Gastrocnemius medialis (tissue), 4 donors: ENCODE data around the gene ZBTB22. TPM values are rescaled to one million over a fixed set of nuclear protein-coding genes. Genes with fewer than 3 reads are reported as not detected.

Experiments
- ATAC-seq, 2 donors: fragments of 150-250 bp; one replicate each; pipeline ENCODE4 v1.9.1; 2016
- DNase-seq, 2 donors: peaks; one replicate each; pipeline ENCODE4 v3.0.0-alpha.2; 2019
- H3K27ac ChIP-seq, 4 donors: fragments of 200-600 bp; sonication (generic); 1 replicate in 1 of 4; 2 replicates in 3 of 4; pipeline ENCODE4 v1.5.1; 2016 to 2018; ENCODE audit warnings: mild to moderate bottlenecking in 2 of 4, moderate library complexity in 1 of 4
- H3K27me3 ChIP-seq, 3 donors: fragments of 200-600 bp; sonication (generic) in 2 of 3; 1 replicate in 1 of 3; 2 replicates in 2 of 3; pipeline versions ENCODE4 v1.5.1 to v1.6.0; 2016 to 2019; ENCODE audit warnings: mild to moderate bottlenecking in 1 of 3, moderate library complexity in 1 of 3
- H3K36me3 ChIP-seq, 2 donors: fragments of 200-600 bp; sonication (generic) in 1 of 2; one replicate each; pipeline ENCODE4 v1.5.1; 2017 to 2018
- H3K4me1 ChIP-seq, 2 donors: fragments of 200-600 bp; sonication (generic) in 1 of 2; one replicate each; pipeline ENCODE4 v1.5.1; 2016 to 2017; ENCODE audit warnings: mild to moderate bottlenecking in 2 of 2
- H3K4me3 ChIP-seq, 4 donors: fragments of 200-600 bp; sonication (generic) in 3 of 4; 1 replicate in 1 of 4; 2 replicates in 3 of 4; pipeline ENCODE4 v1.5.1; 2016 to 2019; ENCODE audit warnings: mild to moderate bottlenecking in 2 of 4
- H3K9me3 ChIP-seq, 3 donors: fragments of 200-600 bp; sonication (generic) in 2 of 3; 1 replicate in 1 of 3; 2 replicates in 2 of 3; pipeline ENCODE4 v1.5.1; 2016 to 2019
- CTCF ChIP-seq, 5 experiments: fragments of 450-650 bp in 3 of 5; fragments of 200-600 bp in 2 of 5; sonication (generic) in 2 of 5; IDR thresholded peaks in 4 of 5; conservative IDR thresholded peaks in 1 of 5; 1 replicate in 4 of 5; 2 replicates in 1 of 5; pipeline ENCODE4 v1.5.1; 2016 to 2019; ENCODE audit warnings: antibody characterized with exemption in 5 of 5, mild to moderate bottlenecking in 3 of 5, moderate library complexity in 3 of 5
- POLR2A ChIP-seq, 2 donors: fragments of 450-650 bp; IDR thresholded peaks; one replicate each; pipeline ENCODE4 v1.6.1; 2017; ENCODE audit warnings: antibody characterized with exemption in 2 of 2, mild to moderate bottlenecking in 2 of 2, moderate library complexity in 2 of 2
- in situ Hi-C, 4 donors: fragments of 200-750 bp; cut with MboI; loops; one replicate each; pipeline versions ENCODE4 v1.15.0 to v1.8.0; 2017; ENCODE audit warnings: low sequenced_read_pairs in 4 of 4
- intact Hi-C: fragments of 100-400 bp; cut with DNase I; formaldehyde crosslinking; loops from one replicate; pipeline ENCODE4 v1.15.1; 2023; ENCODE audit warnings: low total_unique reads
- total RNA-seq, 4 donors: library from RNA; depleted of rRNA; stranded (reverse); fragments of >200 nt; gene quantifications; one replicate each; pipeline versions ENCODE4 v1.1.0 to v1.2.3, GENCODE V29; 2016

Gene ZBTB22
- total RNA-seq, 4 donors from 2014 or later, result 9.0 to 19.3 (median 16.3) TPM

GRCh38 chr6:33335916-33336315 lies 18.4 kb upstream of the ZBTB22 start:
- no peak for TF ChIP-seq CTCF (IDR thresholded peaks at IDR 0.05 in 4 of 5, conservative IDR thresholded peaks at IDR 0.05 in 1 of 5)
- TF ChIP-seq POLR2A (IDR thresholded peaks at IDR 0.05), result no peak
- ATAC-seq, result no peak
- Histone ChIP-seq H3K27me3 (no peaks in the 10 kb centered on the region), H3K4me3 (no peak overlapping the region), H3K9me3 (no peaks in the 10 kb centered on the region), H3K27ac (no peak overlapping the region), H3K4me1 (no peaks in the 10 kb centered on the region), H3K36me3 (no peaks in the 10 kb centered on the region)
- DNase-seq, result no peak
- intact Hi-C loops (no loop called here), in situ Hi-C loops (no loop called here)

- no peak for DNase-seq
- no peak for ATAC-seq
- Histone ChIP-seq H3K4me1 (no peaks in the 10 kb centered on the region), H3K36me3 (no peaks in the 10 kb centered on the region), H3K27me3 (no peaks in the 10 kb centered on the region), H3K9me3 (no peaks in the 10 kb centered on the region), H3K27ac (no peak overlapping the region), H3K4me3 (no peak overlapping the region)
- TF ChIP-seq POLR2A (IDR thresholded peaks at IDR 0.05) (no peak), CTCF (IDR thresholded peaks at IDR 0.05 in 4 of 5, conservative IDR thresholded peaks at IDR 0.05 in 1 of 5) (no peak)
- intact Hi-C loops, result no loop called here
- in situ Hi-C loops, result no loop called here
These were observed 16.1 kb upstream of the ZBTB22 start for GRCh38 chr6:33333666-33334065.

GRCh38 chr6:33330736-33331135 lies 13.2 kb upstream of the ZBTB22 start:
- Histone ChIP-seq H3K27ac (no peak overlapping the region), H3K9me3 (no peaks in the 10 kb centered on the region), H3K36me3 (no peaks in the 10 kb centered on the region), H3K4me3 (no peak overlapping the region), H3K27me3 (no peaks in the 10 kb centered on the region), H3K4me1 (no peaks in the 10 kb centered on the region)
- no peak for TF ChIP-seq CTCF (IDR thresholded peaks at IDR 0.05 in 4 of 5, conservative IDR thresholded peaks at IDR 0.05 in 1 of 5)
- no peak for TF ChIP-seq POLR2A (IDR thresholded peaks at IDR 0.05)
- DNase-seq (no peak), ATAC-seq (no peak)
- intact Hi-C loops (no loop called here), in situ Hi-C loops (no loop called here)

GRCh38 chr6:33329058-33329457 lies 11.5 kb upstream of the ZBTB22 start:
- Histone ChIP-seq H3K4me1 (peaks cover under 1% of the 10 kb centered on the region in 2 donors), H3K9me3 (no peaks in the 10 kb centered on the region), H3K27me3 (no peaks in the 10 kb centered on the region), H3K36me3 (no peaks in the 10 kb centered on the region), H3K27ac (no peak overlapping the region), H3K4me3 (no peak overlapping the region)
- DNase-seq (no peak), ATAC-seq (no peak)
- intact Hi-C loops (no loop called here), in situ Hi-C loops (no loop called here)
- TF ChIP-seq POLR2A (IDR thresholded peaks at IDR 0.05), result no peak
- TF ChIP-seq CTCF (IDR thresholded peaks at IDR 0.05 in 4 of 5, conservative IDR thresholded peaks at IDR 0.05 in 1 of 5), result no peak

GRCh38 chr6:33324125-33324524 lies 6.6 kb upstream of the ZBTB22 start:
- no peak for ATAC-seq
- peaks cover 0 to 22% of the 10 kb centered on the region in 2 donors for H3K36me3 ChIP-seq
- peak overlapping the region; percentile 61 to 88 (median 78) for H3K4me3 ChIP-seq
- TF ChIP-seq POLR2A (IDR thresholded peaks at IDR 0.05) (no peak), CTCF (IDR thresholded peaks at IDR 0.05 in 4 of 5, conservative IDR thresholded peaks at IDR 0.05 in 1 of 5) (no peak)
- no peaks in the 10 kb centered on the region for H3K9me3 ChIP-seq
- no peak for DNase-seq
- in situ Hi-C loops, result no loop called here
- no peaks in the 10 kb centered on the region for H3K27me3 ChIP-seq
- H3K27ac ChIP-seq, result peak overlapping the region; percentile 84 to 95 (median 90)
- H3K4me1 ChIP-seq, result peaks cover 29 to 34% of the 10 kb centered on the region in 2 donors
- intact Hi-C loops, result no loop called here
